Skeletal muscle cell (primary cell): ENCODE data around the gene PLA2G15.

Experiments
- DNase-seq: peaks from one replicate; pipeline ENCODE4 v3.0.0-alpha.2; 2010; ENCODE audit warnings: low read depth
- H3K4me3 ChIP-seq: 2 replicates; pipeline ENCODE4 v1.5.1; 2011; ENCODE audit warnings: low read depth, mild to moderate bottlenecking, control low read depth, low read length, moderate library complexity

PLA2G15 gene

GRCh38 chr16:68289202-68289601, 44.0 kb downstream of the PLA2G15 start:
- DNase-seq = no peak
- no peak overlapping the region for H3K4me3 ChIP-seq

DNA sequence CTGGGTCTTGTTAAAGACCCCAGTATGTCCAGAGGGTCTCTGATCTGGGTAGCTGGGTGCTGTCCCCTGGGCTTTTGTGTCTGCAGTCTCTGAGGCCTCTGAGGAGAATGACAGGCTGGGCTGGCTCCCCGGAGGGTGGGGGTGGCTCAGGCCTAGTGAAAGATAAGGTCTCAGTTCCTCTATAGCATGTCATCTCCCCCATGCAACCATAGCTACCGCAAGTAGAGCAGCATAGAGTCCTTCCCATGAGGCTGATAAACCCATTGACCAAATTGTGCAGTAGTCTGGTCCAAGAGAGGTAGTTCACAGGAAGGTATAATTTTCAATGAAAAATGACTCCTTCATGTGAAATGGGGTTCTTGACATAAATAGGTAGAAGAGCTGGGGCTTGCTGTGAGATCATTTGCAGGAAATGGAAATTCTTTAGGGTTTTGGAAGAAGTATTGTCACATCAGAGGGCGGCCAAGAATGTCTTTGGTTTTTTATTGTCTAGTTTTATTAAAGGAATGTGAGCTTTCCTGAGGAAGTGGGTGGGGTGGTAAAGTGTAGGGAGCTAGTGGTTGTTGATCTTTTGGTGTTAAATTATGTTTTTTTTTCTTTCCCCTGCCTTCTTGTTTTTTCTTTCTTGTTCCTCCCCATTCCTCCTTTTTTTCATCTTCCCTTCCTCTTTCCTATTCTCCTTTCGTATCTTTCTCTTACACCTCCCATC, 44.6 kb downstream of the PLA2G15 start:
- no peak overlapping the region for H3K4me3 ChIP-seq
- DNase-seq = no peak

DNA sequence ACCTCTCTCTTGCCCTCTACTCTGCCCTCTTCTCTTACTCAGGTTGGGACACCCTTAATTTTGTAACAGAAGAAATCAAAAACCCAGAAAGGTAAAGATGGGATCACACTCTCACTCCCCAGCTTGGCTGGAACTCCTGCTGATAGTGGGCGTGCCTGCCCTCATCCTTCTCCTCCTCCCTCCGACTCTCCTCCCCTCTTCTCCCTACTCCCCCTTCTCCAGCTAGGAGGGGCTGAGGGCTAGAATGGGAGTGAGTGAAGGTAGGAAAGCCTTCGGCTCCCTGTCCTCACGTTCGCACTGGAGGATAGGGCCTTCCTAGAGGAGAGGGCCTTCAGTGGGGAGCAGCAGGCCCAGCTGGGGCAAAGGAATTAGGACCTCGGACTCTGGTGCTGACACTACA, 45.3 kb downstream of the PLA2G15 start:
- no peak overlapping the region for H3K4me3 ChIP-seq
- DNase-seq = no peak

DNA sequence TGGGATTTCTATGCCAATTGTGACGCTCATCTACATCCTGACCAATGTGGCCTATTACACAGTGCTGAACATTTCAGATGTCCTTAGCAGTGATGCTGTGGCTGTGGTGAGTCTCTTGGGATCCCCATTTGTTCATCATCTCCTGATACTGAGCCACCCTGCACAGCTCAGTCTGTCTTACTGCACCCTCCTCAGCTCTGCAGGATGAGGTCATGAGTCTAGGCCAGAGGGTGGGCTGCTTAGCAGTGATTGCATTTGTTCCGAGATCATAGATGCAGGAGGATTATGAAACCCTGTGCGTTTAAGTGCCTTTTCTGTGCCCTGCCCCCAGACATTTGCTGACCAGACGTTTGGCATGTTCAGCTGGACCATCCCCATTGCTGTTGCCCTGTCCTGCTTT, 46.1 kb downstream of the PLA2G15 start:
- H3K4me3 ChIP-seq = no peak overlapping the region
- no peak for DNase-seq

DNA sequence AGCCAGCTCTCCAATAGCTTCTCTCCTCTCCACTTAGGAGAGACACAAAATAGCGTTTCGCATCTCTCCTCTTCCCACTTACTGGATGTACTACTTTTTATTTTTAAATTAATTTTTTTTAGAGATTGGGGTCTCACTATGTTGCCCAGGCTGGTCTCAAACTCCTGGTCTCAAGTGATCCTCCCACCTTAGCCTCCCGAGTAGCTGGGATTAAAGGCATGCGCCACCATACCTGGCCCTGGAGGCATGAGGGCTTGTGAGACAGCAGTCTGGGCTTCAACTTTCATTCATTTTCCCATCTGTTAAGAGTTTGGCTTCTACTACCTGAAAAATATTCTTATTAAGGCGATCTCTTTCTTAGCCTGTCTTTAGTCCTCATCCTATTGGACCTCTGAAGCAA, 47.3 kb downstream of the PLA2G15 start:
- no peak overlapping the region for H3K4me3 ChIP-seq
- DNase-seq = no peak

DNA sequence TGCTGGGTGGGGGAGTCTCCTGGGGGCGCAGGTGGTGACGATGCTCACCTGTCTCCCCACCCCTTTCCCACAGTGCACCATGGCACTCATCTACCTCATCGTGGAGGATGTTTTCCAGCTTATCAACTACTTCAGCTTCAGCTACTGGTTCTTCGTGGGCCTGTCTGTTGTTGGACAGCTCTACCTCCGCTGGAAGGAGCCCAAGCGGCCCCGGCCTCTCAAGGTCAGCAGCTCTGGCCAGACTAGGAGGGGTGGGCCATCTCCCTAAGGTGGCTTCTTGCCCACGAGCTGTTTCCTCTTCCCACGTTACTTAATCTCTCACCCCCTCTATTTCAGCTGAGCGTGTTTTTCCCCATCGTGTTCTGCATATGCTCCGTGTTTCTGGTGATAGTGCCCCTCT, 51.1 kb downstream of the PLA2G15 start:
- H3K4me3 ChIP-seq = no peak overlapping the region
- no peak for DNase-seq

GRCh38 chr16:68296693-68297092, 51.5 kb downstream of the PLA2G15 start:
- H3K4me3 ChIP-seq = no peak overlapping the region
- DNase-seq = no peak

GRCh38 chr16:68297908-68298307, 52.7 kb downstream of the PLA2G15 start:
- H3K4me3 ChIP-seq = no peak overlapping the region

DNA sequence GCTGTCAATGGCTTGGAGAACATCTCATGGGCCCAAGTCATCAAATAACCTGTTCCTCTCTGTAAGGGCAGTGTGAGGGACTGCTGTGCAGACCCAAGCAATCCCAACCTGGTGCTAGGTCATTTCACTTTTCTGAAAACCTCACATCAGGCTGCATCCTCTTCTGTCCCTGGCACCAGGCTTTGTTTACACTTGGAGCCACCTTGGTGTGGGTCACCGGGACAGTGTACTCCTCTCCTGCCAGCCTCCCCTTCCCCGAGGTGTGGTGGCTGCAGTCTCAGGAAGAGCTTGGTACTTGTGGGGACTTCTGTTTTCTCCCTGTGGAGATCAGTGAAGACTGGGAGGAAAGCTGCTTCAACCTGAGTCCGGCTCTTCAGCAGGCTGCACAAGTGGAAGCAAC, 53.1 kb downstream of the PLA2G15 start:
- no peak overlapping the region for H3K4me3 ChIP-seq

More at GRCh38 chr16:68297908-68298307, 52.7 kb downstream of the PLA2G15 start:
- DNase-seq = no peak

GRCh38 chr16:68298907-68299561, 53.9 kb downstream of the PLA2G15 start:
- no peak overlapping the region for H3K4me3 ChIP-seq

More for the DNA sequence above, 53.1 kb downstream of the PLA2G15 start:
- DNase-seq = no peak

DNA sequence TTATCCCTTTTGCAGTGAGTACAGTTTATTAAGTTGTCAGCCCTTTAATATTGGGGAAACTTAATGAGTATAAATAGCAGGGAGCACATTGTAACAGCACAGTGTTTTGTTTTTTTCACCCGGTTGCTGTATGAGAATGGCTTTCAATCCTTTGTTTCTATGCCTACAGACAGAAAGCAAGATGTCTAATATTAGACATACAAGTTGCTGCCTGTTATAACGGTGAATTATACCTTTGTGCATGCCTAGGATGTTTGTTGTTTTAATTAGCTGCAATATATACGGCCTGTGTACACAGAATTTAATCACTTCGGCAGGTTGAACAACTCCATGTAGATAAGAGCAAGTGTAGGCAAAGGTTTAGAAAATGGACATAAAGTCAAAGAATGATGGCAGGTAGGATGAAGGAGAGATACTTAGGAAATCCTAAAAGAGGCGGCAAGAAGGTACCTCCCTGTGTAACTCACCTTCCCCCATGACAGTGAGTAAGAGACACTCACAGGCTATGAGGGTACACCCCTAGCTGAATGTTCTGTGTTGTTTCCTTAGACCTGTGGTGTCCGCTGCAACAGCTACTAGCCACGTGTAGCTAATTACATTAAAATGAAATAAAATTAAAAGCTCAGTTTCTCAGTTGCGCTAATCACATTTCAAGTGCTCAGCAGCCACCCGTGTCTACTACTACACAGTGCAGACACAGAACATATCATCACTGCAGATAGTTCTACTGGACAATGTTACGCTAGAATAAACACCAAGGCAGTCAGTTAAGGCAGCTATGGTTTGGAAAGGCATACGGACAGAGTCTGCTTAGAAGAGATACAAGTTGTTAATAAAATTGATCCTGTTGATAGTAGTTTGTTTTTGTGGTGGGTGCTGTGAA, 54.6 kb downstream of the PLA2G15 start:
- H3K4me3 ChIP-seq = no peak overlapping the region
- no peak for DNase-seq

More at GRCh38 chr16:68298907-68299561, 53.9 kb downstream of the PLA2G15 start:
- DNase-seq = no peak

DNA sequence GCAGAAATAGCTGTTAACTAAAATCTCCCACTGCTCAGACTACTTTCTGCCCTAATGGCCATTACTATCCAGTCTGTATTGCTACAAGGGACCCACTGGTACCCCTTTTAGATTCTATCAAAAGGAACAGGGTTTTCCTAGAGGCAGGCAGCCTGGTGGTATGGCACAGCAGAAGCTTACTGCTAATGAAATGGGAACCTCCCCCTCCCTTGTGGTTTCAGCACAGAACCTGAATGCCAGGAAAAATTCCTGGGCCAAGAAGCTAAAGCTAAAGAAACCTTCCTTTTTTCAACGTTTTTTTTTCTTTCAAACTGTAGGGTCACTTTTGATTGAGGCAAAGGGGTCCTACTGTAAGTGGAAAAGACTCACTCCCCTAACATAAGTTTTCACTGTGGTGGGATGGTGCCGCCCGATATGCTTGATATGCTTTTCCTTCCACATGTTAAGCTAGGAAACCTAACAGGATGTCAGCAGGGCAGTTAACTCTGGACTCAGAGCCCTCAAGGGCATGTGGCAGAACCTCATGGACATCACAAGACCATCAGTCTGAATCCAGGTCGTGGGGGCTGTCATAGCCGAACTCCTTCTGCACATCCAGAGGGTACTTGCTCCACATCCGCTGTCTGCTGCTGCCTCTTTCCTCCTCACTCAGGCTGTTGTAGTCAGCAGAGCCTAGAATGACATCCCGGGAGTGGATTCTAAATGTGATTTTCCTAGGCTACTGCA, 55.7 kb downstream of the PLA2G15 start:
- no peak for DNase-seq
- no peak overlapping the region for H3K4me3 ChIP-seq

DNA sequence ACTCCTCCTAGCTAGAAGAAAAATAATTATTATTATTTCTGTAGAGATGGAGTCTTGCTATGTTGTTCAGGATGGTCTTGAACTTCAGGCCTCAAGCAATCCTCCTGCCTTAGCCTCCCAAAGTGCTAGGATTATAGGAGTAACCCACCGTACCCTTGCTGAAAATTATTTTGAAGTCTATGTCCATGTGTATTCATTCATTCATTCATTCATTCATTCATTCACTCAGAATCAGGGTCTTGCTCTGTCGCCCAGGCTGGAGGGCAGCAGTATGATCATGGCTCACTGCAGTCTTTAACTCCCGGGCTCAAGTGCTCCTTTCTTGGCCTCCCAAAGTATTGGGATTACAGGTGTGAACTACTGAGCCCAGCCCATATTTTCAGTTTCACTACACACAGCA, 61.5 kb downstream of the PLA2G15 start:
- no peak overlapping the region for H3K4me3 ChIP-seq
- no peak for DNase-seq

GRCh38 chr16:68309799-68310198, 64.6 kb downstream of the PLA2G15 start:
- no peak for DNase-seq
- H3K4me3 ChIP-seq = peak overlapping the region; percentile 87

GRCh38 chr16:68310437-68310773, 65.2 kb downstream of the PLA2G15 start:
- DNase-seq = no peak

More at GRCh38 chr16:68310437-68310773, 65.2 kb downstream of the PLA2G15 start:
- H3K4me3 ChIP-seq = peak overlapping the region; percentile 87
